Renal pelvis (tissue), 4 donors: Measurements from ENCODE around the gene CD40LG. TPM values are rescaled to one million over a fixed set of nuclear protein-coding genes. Genes with fewer than 3 reads are reported as not detected.

Experiments
- DNase-seq: peaks from one replicate; pipeline ENCODE4 v3.0.0-alpha.2; 2013
- polyA plus RNA-seq, 3 donors: library from polyadenylated mRNA; unstranded; fragments of 120-200 nt; gene quantifications; one replicate each; pipeline ENCODE4 v1.2.1, GENCODE V29; 2013; ENCODE audit not compliant: insufficient read length in 3 of 3

Gene CD40LG
- polyA plus RNA-seq, 3 donors = 0.06 TPM; not detected in 2

DNA sequence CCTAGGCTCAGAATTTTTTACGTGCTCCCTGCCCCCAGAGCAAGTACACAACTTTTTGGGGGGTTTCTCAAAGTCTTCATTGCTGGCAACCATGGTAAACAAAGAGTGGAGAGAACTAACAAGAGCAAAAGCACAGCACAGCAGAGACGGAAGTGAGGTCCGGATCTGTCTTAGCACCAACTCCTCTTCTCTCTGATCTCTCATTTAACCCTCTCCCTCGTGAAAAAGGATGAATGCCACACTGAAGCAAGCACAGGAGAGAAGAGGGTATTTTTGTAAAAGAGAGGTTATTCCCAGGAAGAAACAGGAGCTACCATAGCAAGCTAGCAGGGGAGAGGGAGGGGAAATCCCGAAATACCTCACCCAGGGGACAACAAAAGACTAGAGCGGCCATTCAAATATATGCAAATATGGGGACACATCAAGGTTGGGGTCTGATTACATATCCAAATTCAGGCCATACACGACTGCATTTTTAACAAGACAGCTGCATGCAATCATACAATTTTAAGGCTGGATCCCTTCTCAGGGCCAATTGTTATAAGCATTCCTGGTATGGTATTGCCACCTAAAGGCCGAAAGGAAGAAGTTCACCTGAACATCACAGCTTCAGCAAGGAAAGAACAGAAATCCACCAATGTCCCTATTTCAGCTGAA, 46.6 kb downstream of the CD40LG start:
- DNase-seq = peak; percentile 28

- DNase-seq = no peak
These were observed 49.2 kb downstream of the CD40LG start for GRCh38 chrX:136697156-136697555.

GRCh38 chrX:136708348-136708747, 60.4 kb downstream of the CD40LG start:
- no peak for DNase-seq

Other genes with a start within 250 kb of the CD40LG start
- gene BRS3, start 160.2 kb upstream of the CD40LG start, polyA plus RNA-seq = under 1 TPM; 0.06 to 0.10 (median 0.07) TPM
- 100 to 1,000 TPM in 2 of 3 donors, 10 to 100 TPM in 1; 95.2 to 116 (median 104) TPM for gene HTATSF1, start 150.6 kb upstream of the CD40LG start, polyA plus RNA-seq
- gene VGLL1, start 115.9 kb upstream of the CD40LG start, polyA plus RNA-seq = 1 to 10 TPM; 6.3 to 9.7 (median 8.4) TPM
- 10 to 100 TPM; 10.5 to 12.2 (median 11.3) TPM for gene ARHGEF6, start 132.8 kb downstream of the CD40LG start, polyA plus RNA-seq
- 100 to 1,000 TPM; 401 to 438 (median 431) TPM for gene RBMX, start 232.6 kb downstream of the CD40LG start, polyA plus RNA-seq